GM12891 (cell line): Measurements from ENCODE around the gene UGT1A9.

Source experiments
- POLR2A ChIP-seq: IDR thresholded peaks from 2 replicates; pipeline ENCODE4 v1.6.1; 2011; ENCODE audit warnings: low read depth, low read length, control low read depth
- POLR2AphosphoS5 ChIP-seq: IDR thresholded peaks from 2 replicates; pipeline ENCODE4 v1.6.1; 2011; ENCODE audit warnings: low read depth, low read length, control low read depth
- SPI1 ChIP-seq: IDR thresholded peaks from 2 replicates; pipeline ENCODE4 v1.6.1; 2011; ENCODE audit warnings: low read depth, low read length, control low read depth

GRCh38 chr2:233639860-233640259 is 31.8 kb upstream of the UGT1A9 start:
- no peak for TF ChIP-seq POLR2A
- no peak for TF ChIP-seq POLR2AphosphoS5
- peak; percentile 21; the same call in 1 of the 2 replicates for TF ChIP-seq SPI1
